Uterus (tissue), 2 donors: ENCODE data around the gene CBY1.

ENCODE experiments used
- CTCF ChIP-seq, 4 experiments: fragments of 200-600 bp in 2 of 4; fragments of 450-650 bp in 2 of 4; sonication (generic) in 2 of 4; IDR thresholded peaks; one replicate each; pipeline ENCODE4 v1.5.1; 2016 to 2019; ENCODE audit warnings: antibody characterized with exemption in 4 of 4, mild to moderate bottlenecking in 2 of 4, moderate library complexity in 1 of 4
- POLR2A ChIP-seq, 2 donors: fragments of 450-650 bp; IDR thresholded peaks; one replicate each; pipeline ENCODE4 v1.6.1; 2016; ENCODE audit warnings: antibody characterized with exemption in 2 of 2, mild to moderate bottlenecking in 1 of 2, moderate library complexity in 1 of 2

GRCh38 chr22:38684895-38685294, 28.5 kb downstream of the CBY1 start:
- TF ChIP-seq CTCF (IDR thresholded peaks at IDR 0.05) (no peak), POLR2A (IDR thresholded peaks at IDR 0.05) (no peak)
